ENCODE results near the gene EIF4H. TPM values are rescaled to one million over a fixed set of nuclear protein-coding genes. Genes with fewer than 3 reads are reported as not detected.
"Not testable (repeated sequence)": the region's sequence is repeated elsewhere in the genome, so short reads cannot be mapped to it uniquely, and the experiment has no call there.

Gene EIF4H
- total and polyA plus RNA-seq, 4 donors, result 125 to 250 (median 223) TPM

DNA sequence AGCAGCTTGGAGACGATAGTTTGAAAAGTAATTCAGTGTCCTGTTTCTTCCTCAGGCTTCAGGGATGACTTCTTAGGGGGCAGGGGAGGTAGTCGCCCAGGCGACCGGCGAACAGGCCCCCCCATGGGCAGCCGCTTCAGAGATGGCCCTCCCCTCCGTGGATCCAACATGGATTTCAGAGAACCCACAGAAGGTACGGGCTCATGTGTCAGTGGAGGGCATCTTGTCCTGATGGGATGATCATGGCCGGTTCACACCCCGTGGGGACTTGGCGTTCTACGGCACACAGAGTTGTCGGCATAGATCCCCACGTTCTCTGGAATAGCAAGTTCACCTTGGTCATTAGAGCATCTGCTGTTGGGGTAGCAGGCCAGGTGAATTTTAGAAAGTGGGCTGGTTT is 20.5 kb downstream of the EIF4H start:
- ATAC-seq (ENCODE audit: insufficient read depth, low FRiP score) (no peak), DNase-seq (no peak)
- Histone ChIP-seq H3K9ac (ENCODE audit: insufficient read depth in 1 of 2, low read length in 2 of 2) (no peak overlapping the region), H3K4me3 (no peak overlapping the region), H3K27ac (ENCODE audit: low read depth in 1 of 2, low read length in 1 of 2) (no peak overlapping the region), H3K36me3 (ENCODE audit: control insufficient read depth in 4 of 4, insufficient read depth in 4 of 4, low read length in 4 of 4) (peaks cover 30 to 43% (median 38%) of the 10 kb centered on the region in 4 donors), H3K27me3 (ENCODE audit: control insufficient read depth in 3 of 3, insufficient read depth in 3 of 3, low read length in 2 of 3) (no peaks in the 10 kb centered on the region), H3K4me1 (ENCODE audit: control insufficient read depth in 5 of 5, insufficient read depth in 5 of 5, low read length in 5 of 5) (no peaks in the 10 kb centered on the region), H3K9me3 (ENCODE audit: control insufficient read depth in 4 of 4, insufficient read depth in 3 of 4, low read length in 3 of 4) (no peaks in the 10 kb centered on the region)
- TF ChIP-seq, protein P1, sequence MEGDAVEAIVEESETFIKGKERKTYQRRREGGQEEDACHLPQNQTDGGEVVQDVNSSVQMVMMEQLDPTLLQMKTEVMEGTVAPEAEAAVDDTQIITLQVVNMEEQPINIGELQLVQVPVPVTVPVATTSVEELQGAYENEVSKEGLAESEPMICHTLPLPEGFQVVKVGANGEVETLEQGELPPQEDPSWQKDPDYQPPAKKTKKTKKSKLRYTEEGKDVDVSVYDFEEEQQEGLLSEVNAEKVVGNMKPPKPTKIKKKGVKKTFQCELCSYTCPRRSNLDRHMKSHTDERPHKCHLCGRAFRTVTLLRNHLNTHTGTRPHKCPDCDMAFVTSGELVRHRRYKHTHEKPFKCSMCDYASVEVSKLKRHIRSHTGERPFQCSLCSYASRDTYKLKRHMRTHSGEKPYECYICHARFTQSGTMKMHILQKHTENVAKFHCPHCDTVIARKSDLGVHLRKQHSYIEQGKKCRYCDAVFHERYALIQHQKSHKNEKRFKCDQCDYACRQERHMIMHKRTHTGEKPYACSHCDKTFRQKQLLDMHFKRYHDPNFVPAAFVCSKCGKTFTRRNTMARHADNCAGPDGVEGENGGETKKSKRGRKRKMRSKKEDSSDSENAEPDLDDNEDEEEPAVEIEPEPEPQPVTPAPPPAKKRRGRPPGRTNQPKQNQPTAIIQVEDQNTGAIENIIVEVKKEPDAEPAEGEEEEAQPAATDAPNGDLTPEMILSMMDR (IDR thresholded peaks at IDR 0.05; ENCODE audit: control extremely low read depth, extremely low read depth), result no peak
- WGBS, 2 donors, result 92 to 94% methylated on average over 14 of the region's 14 CpGs

DNA sequence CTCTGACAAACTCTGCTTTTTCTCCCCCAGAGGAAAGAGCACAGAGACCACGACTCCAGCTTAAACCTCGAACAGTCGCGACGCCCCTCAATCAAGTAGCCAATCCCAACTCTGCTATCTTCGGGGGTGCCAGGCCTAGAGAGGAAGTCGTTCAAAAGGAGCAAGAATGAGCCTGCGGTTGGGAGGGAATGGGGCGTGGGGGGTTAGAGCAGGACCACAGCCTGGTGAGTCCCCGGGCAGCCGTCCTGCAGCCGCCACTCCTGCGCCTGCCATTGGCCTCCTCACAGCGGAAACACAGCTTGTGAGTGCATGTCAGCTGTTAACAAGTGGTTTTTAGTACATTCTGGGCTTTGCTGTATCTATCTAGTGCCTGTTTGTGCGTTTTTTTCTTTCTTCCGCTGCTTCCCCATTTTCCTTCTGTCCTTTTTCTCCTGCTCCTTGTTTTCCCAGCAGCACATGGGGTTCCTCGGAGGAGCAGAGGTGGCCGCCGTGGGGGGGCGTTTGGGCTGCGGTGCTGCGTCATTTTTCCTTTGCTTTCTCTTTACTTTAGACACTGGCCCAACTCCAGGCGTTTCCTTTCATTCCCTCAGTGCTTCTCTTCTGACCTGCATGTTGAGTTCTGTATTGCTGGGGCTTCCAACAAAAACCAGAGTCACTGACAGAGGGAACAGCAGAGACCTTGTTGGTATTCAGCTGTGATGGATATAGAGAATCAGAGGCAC is 21.1 kb downstream of the EIF4H start:
- not testable (repeated sequence) for H3K9me3 ChIP-seq (ENCODE audit: control insufficient read depth in 4 of 4, insufficient read depth in 3 of 4, low read length in 3 of 4); H3K9ac ChIP-seq (ENCODE audit: insufficient read depth in 1 of 2, low read length in 2 of 2); H3K4me3 ChIP-seq; H3K27ac ChIP-seq (ENCODE audit: low read depth in 1 of 2, low read length in 1 of 2); H3K4me1 ChIP-seq (ENCODE audit: control insufficient read depth in 5 of 5, insufficient read depth in 5 of 5, low read length in 5 of 5); DNase-seq; H3K27me3 ChIP-seq (ENCODE audit: control insufficient read depth in 3 of 3, insufficient read depth in 3 of 3, low read length in 2 of 3); ATAC-seq (ENCODE audit: insufficient read depth, low FRiP score)
- peaks cover 23 to 36% (median 32%) of the 10 kb centered on the region in 4 donors for H3K36me3 ChIP-seq (ENCODE audit: control insufficient read depth in 4 of 4, insufficient read depth in 4 of 4, low read length in 4 of 4)
- WGBS, 2 donors, result 33 to 69% methylated on average over 18 to 20 of the region's 23 CpGs

DNA sequence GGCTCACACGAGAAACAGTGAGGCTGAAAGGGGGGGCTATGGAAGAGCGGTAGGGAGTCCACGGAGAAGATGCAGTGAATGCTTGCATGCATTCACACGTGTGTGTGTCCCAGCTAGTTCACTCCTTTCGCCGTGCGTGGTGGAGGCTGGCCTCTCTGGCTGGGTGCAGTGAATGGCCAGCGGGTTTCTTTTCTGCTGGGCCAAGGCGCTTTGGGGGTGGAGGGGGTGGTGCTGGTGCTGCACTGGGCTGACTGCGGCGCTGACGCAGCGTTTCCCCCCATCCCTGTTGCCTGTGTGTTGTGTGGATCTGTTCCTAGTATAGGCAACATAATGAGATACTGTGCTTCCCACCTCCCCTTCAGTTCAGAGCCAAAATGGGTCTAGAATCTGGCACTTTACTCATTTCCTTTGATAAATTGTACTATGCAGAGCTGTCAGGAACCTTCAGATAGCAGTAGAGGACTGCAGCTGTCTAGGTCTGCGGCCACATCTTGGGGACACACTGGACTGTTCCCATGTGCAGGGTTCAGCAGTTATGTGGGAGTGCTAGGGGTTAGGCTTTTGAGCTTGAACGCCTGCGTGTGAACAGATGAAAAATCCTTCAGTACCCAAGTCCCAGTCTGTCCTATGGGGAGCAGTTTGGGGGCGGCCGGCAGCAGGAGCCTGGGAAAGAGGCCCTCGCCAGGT is 22.0 kb downstream of the EIF4H start:
- WGBS, 2 donors, result 89 to 93% methylated on average over 15 to 16 of the region's 19 CpGs
- DNase-seq, result not testable (repeated sequence)
- peaks cover 16 to 30% (median 25%) of the 10 kb centered on the region in 4 donors for H3K36me3 ChIP-seq (ENCODE audit: control insufficient read depth in 4 of 4, insufficient read depth in 4 of 4, low read length in 4 of 4)

DNA sequence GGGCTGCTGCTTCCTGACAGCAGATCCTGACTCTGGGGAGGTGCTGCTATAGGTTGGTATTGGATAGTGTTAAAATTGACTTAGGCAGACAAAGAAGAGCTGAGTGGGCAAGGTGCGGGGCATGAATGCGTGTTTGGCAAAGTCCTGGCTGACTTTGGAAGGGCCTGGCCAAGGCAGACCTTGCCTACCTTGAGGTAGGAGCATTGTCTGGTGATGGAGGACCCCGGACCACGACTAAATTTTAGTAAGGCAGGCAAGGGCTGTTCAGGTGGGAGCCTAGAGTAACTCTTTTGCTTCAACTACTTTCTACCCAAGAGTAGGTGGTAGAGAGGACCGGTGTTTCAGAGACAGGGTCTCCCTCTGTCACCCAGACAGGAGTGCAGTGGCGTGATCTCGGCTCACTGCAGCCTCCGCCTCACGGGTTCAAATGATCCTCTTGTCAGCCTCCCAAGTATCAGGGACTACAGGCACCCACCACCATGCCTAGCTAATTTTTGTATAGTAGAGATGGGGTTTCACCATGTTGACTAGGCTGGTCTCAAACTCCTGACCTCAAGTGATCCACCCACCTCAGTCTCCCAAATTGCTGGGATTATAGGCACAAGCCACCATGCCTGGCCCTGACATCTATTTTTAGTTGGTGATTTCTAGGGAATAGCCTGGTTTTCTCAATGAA is 23.4 kb downstream of the EIF4H start:
- H3K9ac ChIP-seq (ENCODE audit: insufficient read depth in 1 of 2, low read length in 2 of 2), result no peak overlapping the region
- no peak overlapping the region for H3K4me3 ChIP-seq
- no peak for DNase-seq
- no peaks in the 10 kb centered on the region for H3K9me3 ChIP-seq (ENCODE audit: control insufficient read depth in 4 of 4, insufficient read depth in 3 of 4, low read length in 3 of 4)
- no peak for ATAC-seq (ENCODE audit: insufficient read depth, low FRiP score)
- H3K27me3 ChIP-seq (ENCODE audit: control insufficient read depth in 3 of 3, insufficient read depth in 3 of 3, low read length in 2 of 3), result no peaks in the 10 kb centered on the region
- H3K36me3 ChIP-seq (ENCODE audit: control insufficient read depth in 4 of 4, insufficient read depth in 4 of 4, low read length in 4 of 4), result peaks cover 14 to 25% (median 22%) of the 10 kb centered on the region in 4 donors
- 97 to 98% methylated on average over 9 of the region's 9 CpGs for WGBS, 2 donors
- H3K27ac ChIP-seq (ENCODE audit: low read depth in 1 of 2, low read length in 1 of 2), result no peak overlapping the region
- TF ChIP-seq, protein P1 (IDR thresholded peaks at IDR 0.05; ENCODE audit: control extremely low read depth, extremely low read depth), result no peak
- no peaks in the 10 kb centered on the region for H3K4me1 ChIP-seq (ENCODE audit: control insufficient read depth in 5 of 5, insufficient read depth in 5 of 5, low read length in 5 of 5)

More for the DNA sequence above, 22.0 kb downstream of the EIF4H start:
- not testable (repeated sequence) for H3K27me3 ChIP-seq (ENCODE audit: control insufficient read depth in 3 of 3, insufficient read depth in 3 of 3, low read length in 2 of 3); H3K27ac ChIP-seq (ENCODE audit: low read depth in 1 of 2, low read length in 1 of 2); ATAC-seq (ENCODE audit: insufficient read depth, low FRiP score); H3K9me3 ChIP-seq (ENCODE audit: control insufficient read depth in 4 of 4, insufficient read depth in 3 of 4, low read length in 3 of 4); H3K9ac ChIP-seq (ENCODE audit: insufficient read depth in 1 of 2, low read length in 2 of 2); H3K4me1 ChIP-seq (ENCODE audit: control insufficient read depth in 5 of 5, insufficient read depth in 5 of 5, low read length in 5 of 5); H3K4me3 ChIP-seq
